GM18861 (cell line): ENCODE data around the gene SND1.
"Not testable (repeated sequence)": the region's sequence is repeated elsewhere in the genome, so short reads cannot be mapped to it uniquely, and the experiment has no call there.

Source experiments
- ATAC-seq: cut with Tn5 transposase; IDR thresholded peaks from one replicate; pipeline ENCODE4 v1.9.1; 2021; ENCODE audit not compliant: unreplicated experiment

SND1 gene

DNA sequence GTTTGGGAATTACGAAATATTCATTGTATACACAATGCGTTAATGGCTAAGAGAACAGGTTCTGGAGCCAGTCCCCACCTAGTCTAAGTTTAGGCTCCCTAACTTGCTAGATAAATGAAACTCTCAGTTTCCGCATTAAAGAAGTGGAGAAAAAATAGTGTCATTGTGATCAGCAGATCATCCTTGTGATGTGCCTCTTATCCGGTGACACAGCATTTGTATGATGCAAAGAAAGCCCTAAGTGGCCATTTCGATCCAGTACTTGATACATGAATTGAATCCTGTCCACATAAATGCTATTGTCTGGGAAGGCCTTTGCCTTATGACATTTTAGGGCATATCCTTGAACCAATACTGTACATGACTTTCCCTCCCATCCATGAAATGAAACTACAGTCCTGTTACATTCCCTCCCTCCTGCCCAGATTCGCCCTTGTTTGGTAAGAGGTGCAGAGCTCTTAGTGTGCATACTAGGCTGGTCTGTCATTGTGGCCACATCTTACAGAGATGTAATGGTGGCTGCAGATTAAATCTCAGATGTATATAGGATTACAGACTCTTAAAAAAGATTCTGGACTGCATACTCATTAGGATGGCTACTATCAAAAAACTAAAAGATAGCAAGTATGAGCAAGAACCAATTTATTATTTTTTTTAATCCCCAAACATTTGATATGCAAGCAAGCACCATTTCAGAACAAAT is 298.4 kb downstream of the SND1 start:
- ATAC-seq: no peak

DNA sequence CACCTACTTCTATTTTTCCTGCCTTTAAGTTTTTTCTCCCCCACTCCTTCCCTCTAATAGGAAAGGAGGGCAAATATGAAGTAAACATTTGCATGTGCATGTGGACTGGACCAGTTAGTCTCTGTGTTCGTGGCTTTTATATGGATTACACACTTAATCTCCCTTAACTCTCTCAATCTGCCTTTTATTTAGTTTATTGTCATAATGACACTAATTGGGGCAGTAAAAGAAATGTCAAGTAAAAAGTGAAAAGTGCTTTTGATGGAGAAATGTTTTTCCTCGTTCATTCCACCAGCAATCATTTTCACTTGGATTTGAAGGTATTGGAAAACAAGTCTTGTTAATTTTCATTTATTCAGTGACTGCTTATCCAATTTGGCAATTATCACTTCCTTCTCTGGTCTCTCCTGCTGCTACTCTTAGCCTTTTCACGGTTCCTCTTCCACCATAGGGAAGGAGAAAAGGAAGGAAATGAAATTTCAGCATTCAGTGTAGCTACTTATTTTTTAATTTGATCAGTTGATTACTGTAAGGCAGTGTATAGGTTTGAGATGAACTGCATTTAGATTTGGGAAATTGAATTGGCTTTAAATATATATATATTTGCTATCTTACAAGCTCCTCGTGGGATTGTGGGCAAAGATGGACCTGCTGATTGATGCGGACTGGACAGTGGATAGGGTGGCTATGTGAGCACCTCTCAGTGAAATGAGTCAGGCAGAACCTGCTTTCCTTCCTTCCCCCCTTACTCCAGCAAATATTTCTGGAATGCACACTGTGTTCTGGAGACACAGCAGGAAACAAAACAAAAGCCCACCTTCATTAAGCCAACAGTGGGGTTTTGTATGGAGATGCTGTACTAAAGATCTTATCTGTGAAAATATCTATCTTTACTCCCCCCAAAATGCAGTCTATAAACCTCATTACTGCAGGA is 301.7 kb downstream of the SND1 start:
- ATAC-seq: no peak

DNA sequence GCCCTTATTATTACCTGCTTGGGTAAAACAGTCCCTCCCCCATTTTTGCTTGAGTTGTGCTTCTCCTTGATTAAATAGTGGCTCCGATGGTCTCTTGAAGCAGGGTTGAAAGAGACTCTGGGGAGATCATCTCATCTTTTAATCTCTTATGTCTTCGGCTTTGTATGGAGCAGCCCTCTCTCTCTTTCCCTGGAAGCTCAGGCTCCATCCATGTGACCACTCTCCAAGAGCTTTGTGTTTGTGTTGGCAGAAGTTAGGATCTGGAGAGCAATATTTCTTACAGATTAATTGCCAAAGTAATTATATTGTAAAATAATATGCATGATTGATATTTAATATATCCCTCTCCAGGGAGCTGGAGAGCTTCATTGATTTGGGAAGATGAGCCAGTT is 302.4 kb downstream of the SND1 start:
- ATAC-seq: no peak

DNA sequence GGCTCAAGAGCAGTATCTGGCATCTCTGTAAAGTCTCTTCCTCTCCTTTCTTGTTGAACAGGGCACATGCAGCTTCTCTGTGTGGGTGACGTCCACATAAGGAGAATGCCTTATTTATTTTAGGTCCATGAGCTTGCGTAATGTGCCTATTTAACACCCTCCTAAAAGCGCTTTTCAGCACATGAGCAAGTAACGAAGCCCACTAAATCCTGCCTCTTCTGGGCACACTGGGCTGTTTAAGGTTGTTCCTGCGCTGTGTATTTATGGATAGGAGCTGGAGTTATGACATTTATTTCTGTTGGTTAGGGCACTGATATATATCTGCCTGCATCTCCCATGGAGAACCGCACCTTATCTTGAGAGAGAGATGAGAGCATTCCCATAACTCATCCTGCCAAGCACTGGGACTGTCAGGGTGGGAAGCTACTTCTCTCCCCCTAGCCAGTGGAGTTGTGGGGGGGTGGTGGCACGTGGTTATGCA is 303.1 kb downstream of the SND1 start:
- no peak for ATAC-seq

DNA sequence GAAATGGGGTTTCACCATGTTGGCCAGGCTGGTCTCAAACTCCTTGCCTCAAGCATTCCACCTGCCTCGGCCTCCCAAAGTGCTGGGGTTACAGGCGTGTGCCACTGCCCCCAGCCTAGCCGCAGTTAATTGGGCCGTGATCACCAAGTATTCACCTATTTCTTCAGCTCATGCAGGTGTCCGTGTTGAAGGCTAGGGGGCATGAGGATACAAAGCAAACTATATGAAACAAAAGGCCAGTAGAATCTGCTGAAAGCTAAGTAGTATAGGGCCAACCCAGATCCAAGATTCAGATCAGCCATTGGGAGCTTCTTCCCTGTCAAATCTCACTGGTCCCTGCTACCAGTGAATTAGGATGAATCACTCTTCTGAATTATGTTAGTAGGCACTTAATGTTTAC is 305.9 kb downstream of the SND1 start:
- ATAC-seq: no peak

DNA sequence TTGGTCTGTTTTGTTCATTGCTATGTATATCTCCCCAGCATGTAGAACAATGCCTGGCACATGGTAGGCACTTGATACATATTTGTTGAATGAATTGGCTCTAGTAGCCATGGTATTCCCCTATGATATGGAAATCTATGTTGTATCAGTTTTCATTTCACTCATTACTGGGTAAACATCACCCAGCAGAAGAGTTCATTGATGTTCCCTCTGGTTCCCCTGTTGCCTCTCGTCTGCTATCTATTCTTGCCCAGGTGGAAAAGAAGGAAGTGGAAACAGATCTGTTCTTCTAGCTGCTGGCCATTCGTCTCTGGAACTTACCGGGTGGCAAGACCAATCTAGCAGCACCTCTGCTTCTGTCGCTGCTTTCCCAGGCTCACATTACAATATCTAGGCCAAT is 307.8 kb downstream of the SND1 start:
- ATAC-seq: peak; percentile 55

DNA sequence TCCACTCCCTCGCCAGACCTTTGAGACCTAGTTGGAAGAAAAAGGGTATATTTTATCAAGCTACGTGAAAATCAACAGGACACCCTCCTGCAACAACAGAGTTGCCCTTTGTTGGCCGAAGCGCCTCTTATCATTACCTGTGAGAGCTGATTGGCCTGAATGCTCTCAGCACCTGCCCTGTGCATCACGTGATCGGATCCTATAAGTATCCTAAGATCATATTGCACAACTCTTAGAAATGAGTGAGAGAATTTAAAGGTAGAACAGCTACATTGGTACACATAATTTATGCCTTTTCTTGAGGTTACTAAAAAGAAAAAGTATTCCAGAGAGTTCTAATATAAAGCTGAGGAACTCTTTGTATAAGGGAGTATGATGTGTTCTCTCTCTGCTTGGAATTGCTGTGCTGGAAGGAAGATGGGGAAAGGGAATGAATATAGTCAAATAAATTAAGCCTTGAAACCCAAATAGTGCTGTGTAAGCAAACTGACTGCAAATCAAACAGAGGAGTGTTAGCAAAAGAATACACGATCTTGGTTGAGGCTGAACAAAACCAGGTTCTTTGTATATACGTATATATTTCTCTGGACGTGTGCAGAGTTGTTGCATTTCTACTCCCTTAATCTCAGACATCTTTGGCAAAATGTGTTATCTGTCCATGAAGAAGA is 309.9 kb downstream of the SND1 start:
- no peak for ATAC-seq

DNA sequence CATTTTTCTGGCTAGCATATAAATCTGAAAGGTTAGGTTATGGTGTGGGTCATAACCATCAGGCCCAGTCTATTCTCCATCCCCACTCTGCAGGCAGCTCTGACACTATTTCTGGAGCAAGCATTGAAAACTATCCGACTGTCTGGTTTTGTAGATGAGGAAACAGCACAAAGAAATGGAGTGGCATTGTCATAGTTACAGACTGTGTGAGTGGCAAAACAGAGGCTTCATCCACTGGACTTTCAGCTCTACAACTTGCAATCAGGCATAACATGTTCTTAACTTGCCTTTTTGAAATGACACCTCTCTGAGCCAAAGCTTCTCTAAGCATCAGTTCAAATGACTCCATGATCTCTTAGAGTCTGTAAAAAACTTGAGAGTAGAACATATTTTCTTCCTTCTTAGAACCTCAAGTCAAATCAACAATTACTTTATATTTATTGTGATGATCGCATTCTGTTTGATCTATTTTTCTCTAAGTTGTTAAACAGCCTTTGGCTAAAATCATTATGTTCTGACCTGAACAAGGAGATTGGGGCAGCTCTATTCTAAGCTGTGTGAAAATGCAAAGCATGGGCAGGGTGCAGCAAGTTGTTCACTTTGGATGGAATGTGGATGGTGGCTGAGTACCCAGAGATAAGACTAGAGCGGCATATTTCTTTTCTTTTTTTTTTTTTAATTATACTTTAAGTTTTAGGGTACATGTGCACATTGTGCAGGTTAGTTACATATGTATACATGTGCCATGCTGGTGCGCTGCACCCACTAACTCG is 310.8 kb downstream of the SND1 start:
- no peak for ATAC-seq

DNA sequence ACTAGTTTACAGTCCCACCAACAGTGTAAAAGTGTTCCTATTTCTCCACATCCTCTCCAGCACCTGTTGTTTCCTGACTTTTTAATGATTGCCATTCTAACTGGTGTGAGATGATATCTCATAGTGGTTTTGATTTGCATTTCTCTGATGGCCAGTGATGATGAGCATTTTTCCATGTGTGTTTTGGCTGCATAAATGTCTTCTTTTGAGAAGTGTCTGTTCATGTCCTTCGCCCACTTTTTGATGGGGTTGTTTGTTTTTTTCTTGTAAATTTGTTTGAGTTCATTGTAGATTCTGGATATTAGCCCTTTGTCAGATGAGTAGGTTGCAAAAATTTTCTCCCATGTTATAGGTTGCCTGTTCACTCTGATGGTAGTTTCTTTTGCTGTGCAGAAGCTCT is 311.9 kb downstream of the SND1 start:
- ATAC-seq: not testable (repeated sequence)

DNA sequence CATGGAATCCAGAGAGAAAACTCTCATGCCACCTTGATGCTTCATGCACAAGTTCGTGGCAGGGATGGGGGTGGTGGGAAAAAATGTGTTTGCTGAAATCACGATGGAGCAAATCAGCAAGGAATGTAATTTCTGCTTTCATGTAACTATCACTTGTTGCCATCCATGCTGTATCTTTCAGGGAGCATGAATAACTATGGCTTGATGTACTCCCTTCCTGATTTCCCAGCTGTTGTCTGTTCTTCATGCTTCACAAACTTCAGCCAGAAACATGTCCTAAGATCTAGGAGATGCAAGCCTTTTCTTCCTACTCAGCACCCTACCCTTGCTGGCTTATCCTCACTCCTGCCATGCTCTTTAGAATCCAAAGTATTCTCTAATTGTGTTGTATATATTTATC is 315.3 kb downstream of the SND1 start:
- no peak for ATAC-seq

DNA sequence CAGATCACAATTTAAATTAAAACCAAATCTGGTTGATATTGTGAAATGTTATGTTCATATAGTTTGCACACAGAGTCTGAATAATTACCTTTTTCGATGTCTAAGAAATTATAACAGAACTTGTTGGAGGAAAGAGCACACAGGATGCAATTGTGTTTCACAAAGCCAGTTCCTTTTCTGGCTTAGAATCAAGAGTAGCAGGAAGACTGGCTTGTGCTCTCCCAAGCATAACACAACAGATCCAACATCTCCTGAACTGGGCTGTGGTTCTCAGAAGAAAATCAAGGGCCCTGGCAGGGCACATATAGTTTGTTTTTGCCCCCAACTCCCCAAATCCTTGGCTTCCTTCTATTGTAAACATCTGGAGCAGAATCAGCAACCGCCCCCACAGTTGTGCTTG is 316.6 kb downstream of the SND1 start:
- ATAC-seq: no peak

DNA sequence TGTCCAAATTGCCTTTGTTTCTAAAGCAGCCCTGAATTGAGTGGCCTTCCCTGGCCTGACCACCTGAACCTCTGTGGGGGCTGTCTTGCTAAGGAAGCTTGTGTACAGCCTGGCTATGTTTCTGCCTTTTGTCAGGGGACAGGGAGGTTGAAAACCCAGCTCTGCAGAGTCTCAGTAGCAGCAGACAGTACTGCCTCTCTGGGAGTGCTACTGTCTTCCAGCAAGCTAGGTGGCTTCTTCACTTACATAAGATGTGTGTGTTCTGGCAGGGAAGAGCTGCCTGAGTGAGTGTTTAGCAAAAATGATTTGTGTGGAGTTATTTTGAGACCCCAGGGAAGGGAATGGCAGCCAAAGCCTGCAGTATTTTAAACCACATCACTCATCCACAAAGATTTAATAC is 321.8 kb downstream of the SND1 start:
- no peak for ATAC-seq

DNA sequence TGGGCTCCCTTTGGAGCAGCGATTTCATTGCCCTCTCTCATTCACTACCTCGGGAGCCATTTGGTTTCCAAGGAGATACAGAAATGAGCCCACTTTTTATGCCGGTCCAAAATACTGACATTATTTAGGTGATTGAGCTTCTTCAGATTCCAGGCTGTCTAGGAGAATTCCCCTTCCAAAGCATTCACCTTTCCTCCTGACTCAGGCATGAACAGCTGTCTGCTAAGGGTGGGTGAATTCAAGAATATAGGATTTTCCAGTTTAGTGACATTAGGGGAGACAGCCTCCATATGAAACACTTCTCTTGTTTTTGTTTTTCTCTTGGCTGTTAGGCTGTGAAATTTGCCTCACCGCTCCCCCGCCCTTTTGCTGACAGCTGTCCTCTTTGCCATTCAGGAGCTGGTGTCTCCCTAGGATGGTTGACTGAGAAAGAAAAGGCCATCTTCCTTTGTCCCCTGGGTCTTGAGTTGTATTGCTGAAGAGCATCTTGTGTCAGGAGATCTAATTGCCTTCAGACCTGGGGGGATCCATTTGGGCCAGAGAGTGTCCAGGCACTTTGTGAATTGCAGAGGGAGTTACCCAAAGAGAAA is 322.5 kb downstream of the SND1 start:
- ATAC-seq: no peak

DNA sequence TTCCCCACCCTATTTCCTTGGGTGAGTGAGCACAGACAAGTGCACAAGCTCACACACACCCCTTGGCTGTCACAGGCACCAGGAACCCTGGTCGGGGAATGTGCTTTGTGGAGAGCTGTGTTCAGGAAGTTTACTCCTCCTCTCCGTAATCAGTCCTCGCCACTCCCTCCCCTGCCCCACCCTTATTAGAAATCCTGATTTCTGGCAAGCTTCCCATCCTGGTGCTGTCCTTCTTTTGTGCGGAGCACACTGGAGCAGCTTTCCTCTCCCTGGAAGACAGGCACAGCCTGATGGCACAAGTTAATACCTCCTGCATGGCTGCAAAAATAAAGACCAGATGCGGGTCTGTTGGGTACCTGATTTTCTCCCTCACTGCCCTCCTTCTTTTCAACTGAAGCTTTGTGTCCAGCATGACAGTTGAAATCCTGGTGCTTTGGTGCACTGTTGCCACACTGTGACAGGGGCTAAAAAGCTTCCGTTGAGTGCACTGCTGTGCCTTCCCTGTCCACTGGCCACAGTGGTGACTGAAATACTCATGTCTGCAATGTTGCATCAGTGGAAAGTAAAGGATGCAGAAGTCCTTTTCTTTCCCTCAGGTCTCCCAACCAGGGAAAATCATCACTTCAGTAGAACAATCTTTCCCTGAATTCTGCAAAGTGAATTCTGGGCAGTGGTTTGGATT is 324.2 kb downstream of the SND1 start:
- no peak for ATAC-seq

DNA sequence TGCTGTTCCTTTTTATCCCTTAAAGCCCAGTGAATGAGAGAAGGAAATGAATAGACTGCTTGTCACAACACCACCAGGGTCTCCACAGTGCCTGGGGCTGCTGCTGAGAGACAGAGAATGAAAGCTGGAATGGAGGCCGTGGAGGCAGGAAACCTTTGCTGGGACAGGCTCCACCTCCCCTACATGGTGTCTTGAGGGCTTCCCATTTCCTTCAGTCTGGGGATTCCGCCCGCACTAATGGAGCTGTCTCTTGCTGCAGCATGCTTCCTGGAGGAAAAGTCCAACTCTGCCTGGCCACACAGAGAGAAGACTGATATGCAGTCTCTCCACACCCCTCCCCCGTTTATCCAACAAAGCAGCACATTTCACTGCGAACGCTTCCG is 324.7 kb downstream of the SND1 start:
- ATAC-seq: no peak

DNA sequence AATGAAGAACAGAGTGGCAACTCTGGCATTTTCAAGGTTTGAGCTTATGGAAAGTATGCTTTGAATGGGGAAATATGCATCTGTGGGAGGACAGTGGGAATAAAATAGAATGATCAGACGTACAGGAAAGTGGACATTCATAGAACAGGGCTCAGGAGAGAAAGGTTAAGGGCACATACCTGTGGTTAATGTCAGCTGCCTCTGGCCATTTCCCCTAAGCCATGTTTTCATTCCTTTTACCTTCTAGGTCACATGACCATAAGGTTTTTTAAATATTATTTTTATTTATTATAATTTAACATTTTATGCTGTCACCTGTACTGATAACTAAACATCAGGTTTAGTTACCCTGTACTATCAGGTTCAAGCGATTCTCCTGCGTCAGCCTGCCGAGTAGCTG is 326.4 kb downstream of the SND1 start:
- no peak for ATAC-seq

DNA sequence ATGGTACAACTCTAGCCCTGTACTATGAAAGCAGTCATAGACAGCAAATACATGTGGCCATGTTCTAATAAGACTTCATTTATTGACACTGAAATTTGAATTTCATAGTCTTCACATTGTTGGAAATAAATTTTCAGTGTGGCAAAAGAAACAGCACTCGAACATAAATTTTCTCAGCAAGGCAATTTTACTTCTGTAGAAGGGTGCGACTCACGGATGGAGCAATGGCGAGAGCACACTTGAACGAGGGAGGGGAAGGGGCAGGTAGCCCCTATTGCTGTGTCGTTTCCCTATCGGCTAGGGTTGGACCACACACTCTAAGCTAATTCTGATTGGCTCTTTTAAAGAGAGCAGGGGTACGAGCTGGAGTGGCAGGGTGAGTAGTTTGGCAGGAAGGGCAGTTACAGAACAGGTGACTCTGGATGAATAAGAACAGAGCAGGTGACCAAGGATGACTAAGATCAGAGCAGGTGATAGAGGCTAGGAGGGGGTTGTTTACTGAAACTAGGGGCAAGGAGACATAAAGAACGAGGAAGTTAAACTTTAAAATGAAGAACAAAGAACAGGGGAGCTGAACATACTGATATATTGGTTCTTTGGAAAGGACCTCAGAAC is 327.2 kb downstream of the SND1 start:
- no peak for ATAC-seq

DNA sequence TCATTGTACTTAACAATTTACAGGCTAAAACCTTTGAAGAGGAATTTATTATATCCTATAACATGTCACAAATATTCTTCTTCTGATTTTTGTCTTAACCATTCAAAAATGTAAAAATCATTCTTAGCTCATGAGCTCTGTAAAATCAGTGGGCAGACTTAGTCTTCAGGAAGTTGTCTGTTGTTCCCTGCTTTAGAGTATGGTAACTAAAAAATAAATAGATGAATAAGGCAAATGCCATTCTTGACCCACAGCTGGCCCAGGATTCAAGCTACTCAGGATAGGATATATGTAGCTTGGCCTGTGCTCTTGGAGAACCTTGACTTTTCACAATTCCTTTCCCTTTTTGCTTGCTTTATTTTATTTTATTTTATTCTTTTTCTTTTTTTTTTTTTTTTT is 327.7 kb downstream of the SND1 start:
- ATAC-seq: no peak

DNA sequence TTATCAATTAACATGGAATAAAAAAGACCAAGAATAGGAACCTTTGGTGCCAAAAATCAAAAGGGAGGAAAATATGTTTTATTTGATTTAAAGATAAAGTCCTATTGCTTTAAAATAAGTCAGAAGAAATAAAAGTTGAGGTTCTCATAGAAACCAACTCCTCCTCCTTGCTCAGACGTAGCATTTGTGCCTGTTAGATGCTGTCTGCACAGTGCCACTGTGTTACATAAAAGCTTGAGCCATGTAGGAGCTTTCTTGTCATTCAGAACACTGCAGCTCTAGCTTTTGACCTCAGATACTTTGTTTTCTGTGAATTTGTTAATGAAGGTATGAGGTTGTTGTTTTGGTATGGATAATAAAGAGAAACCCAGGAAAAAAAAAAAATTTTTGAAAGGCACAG is 328.9 kb downstream of the SND1 start:
- no peak for ATAC-seq

DNA sequence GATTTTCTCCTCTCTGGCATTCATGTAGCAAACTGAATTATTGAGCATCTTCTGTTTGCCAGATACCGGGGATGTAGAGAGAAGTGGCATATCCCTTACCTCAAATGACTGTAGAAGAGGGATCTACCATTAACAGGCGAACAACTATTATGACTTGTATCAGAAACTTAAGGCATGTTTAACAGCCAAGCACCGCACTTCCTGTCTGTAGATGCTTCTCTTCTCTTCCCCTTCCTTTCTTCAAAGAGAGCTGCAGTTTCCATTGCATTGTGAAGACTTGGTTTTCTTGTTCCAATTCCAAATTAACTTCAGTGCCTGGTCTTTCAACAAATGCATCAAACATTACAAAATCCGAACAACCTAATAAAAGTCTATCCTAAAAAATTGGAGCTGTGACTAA is 330.0 kb downstream of the SND1 start:
- no peak for ATAC-seq
